ENCODE data around the gene INF2. TPM values are rescaled to one million over a fixed set of nuclear protein-coding genes. Genes with fewer than 3 reads are reported as not detected.

The INF2 gene
- total RNA-seq, 1 experiment from 2014 or later = 58.3 TPM

GRCh38 chr14:104693482-104694431 lies 4.3 kb downstream of the INF2 start:
- Histone ChIP-seq H3K18ac (ENCODE audit: insufficient read length, low read depth, low read length) (no peak overlapping the region), H3K4me1 (ENCODE audit: insufficient read depth, low read length) (peaks cover 4% of the 10 kb centered on the region; the same call in 1 of the 2 replicates), H3K79me2 (ENCODE audit: insufficient read depth, low read length) (peaks cover 4% of the 10 kb centered on the region; the same call in 1 of the 2 replicates), H3K27me3 (ENCODE audit: insufficient read depth, low read length) (no peaks in the 10 kb centered on the region), H3K23ac (ENCODE audit: insufficient read length, low read depth, low read length) (no peak overlapping the region), H4K20me1 (ENCODE audit: control insufficient read depth, insufficient read depth, insufficient read length) (no peaks in the 10 kb centered on the region), H3K9ac (ENCODE audit: extremely low read depth, insufficient read length, low read length) (no peak overlapping the region), H4K5ac (ENCODE audit: insufficient read length, low read depth, low read length) (no peak overlapping the region), H3K27ac (ENCODE audit: insufficient read length, low read depth, low read length) (no peak overlapping the region), H3K56ac (ENCODE audit: insufficient read length, low read depth, low read length) (no peak overlapping the region), H2BK12ac (ENCODE audit: insufficient read length, low read depth, low read length) (no peak overlapping the region), H4K91ac (ENCODE audit: insufficient read length, low read depth, low read length) (no peak overlapping the region), H2BK5ac (ENCODE audit: insufficient read length, low read length) (no peak overlapping the region), H3K4me2 (ENCODE audit: insufficient read depth, insufficient read length, low read length) (no peak overlapping the region), H3K9me3 (ENCODE audit: control insufficient read depth, low read depth, low read length) (no peaks in the 10 kb centered on the region), H2AFZ (ENCODE audit: low read length) (no peak overlapping the region), H2BK20ac (ENCODE audit: low read depth, low read length, poor library complexity, severe bottlenecking) (no peak overlapping the region), H3K79me1 (ENCODE audit: insufficient read depth, low read depth, low read length, poor library complexity, severe bottlenecking) (peaks cover 5% of the 10 kb centered on the region), H3K23me2 (ENCODE audit: insufficient read length, low read depth, low read length, poor library complexity, severe bottlenecking) (peaks cover 6% of the 10 kb centered on the region), H4K8ac (replicated peaks; ENCODE audit: insufficient read length, low read depth, low read length) (no peak overlapping the region), H2AK5ac (ENCODE audit: insufficient read length, low read length) (no peak overlapping the region), H2BK15ac (ENCODE audit: low read depth, low read length) (no peak overlapping the region), H3T11ph (ENCODE audit: low read length) (no peak overlapping the region), H2BK120ac (ENCODE audit: low read depth, low read length, poor library complexity, severe bottlenecking) (no peak overlapping the region), H3K4ac (ENCODE audit: low read depth, low read length) (no peak overlapping the region), H3K14ac (ENCODE audit: insufficient read depth, low read length) (no peak overlapping the region; the same call in 1 of the 2 replicates)
- Mint-ChIP-seq H3K4me1 (peaks cover 24 to 37% of the 10 kb centered on the region in 2 experiments), H3K27me3 (ENCODE audit: low read depth) (no peaks in the 10 kb centered on the region), H3K4me3 (no peak overlapping the region), H3K36me3 (ENCODE audit: insufficient read depth in 1 of 3, low read depth in 3 of 3) (peaks cover 4 to 10% (median 9%) of the 10 kb centered on the region in 3 experiments; a peak in 6 of 7 replicates), H3K9me3 (no peaks in the 10 kb centered on the region), H3K27ac (peak overlapping the region in 1 of 3 experiments; percentile 90; a peak in 1 of 7 replicates)
- no peak for TF ChIP-seq CTCF (conservative IDR thresholded peaks at IDR 0.05)
- DNase-seq = no peak
- no CpG with 5 or more reads among the region's 26 CpGs for WGBS (ENCODE audit: extremely low coverage, insufficient read length, low lambda C conversion rate)

Data from H9 (cell line).